ENCODE data around the gene MAGEB16.

DNA sequence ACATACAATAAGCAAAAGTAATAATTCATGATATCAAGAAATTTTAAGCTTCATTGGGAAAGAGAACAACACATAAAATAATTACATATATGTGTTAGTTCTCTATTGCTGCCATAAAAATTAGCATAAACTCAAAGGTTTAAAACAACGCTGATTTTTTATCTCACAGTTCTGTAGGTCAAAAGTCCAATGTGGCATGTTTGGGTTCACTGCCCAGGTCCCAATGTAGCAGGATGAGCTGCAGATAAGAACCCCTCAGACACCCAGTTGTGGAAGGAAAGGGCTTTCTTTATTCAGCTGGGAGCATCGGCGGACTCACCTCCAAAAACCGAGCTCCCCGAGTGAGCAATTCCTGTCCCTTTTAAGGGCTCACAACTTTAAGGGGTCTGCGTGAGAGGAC is 13.1 kb upstream of the MAGEB16 start:
- TF ChIP-seq, protein P1, sequence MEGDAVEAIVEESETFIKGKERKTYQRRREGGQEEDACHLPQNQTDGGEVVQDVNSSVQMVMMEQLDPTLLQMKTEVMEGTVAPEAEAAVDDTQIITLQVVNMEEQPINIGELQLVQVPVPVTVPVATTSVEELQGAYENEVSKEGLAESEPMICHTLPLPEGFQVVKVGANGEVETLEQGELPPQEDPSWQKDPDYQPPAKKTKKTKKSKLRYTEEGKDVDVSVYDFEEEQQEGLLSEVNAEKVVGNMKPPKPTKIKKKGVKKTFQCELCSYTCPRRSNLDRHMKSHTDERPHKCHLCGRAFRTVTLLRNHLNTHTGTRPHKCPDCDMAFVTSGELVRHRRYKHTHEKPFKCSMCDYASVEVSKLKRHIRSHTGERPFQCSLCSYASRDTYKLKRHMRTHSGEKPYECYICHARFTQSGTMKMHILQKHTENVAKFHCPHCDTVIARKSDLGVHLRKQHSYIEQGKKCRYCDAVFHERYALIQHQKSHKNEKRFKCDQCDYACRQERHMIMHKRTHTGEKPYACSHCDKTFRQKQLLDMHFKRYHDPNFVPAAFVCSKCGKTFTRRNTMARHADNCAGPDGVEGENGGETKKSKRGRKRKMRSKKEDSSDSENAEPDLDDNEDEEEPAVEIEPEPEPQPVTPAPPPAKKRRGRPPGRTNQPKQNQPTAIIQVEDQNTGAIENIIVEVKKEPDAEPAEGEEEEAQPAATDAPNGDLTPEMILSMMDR (conservative IDR thresholded peaks at IDR 0.05): no peak
- no peak for TF ChIP-seq ZFX (IDR thresholded peaks at IDR 0.05)
